Neural cell (in vitro differentiated cells): ENCODE data around the gene ACVR1C.

Experiments
- CTCF ChIP-seq: fragments of 450-650 bp; IDR thresholded peaks from 2 replicates; pipeline ENCODE4 v1.5.1; 2014; ENCODE audit warnings: antibody characterized with exemption, mild to moderate bottlenecking, moderate library complexity; ENCODE audit not compliant: poor library complexity, severe bottlenecking
- EP300 ChIP-seq: fragments of 450-650 bp; conservative IDR thresholded peaks from 2 replicates; pipeline ENCODE4 v1.6.1; 2014; ENCODE audit warnings: antibody characterized with exemption, mild to moderate bottlenecking, moderate library complexity; ENCODE audit not compliant: poor library complexity, severe bottlenecking
- EZH2 ChIP-seq: fragments of 200-600, 300-800 bp; shearing (Covaris generic), sonication (generic); IDR thresholded peaks from 2 replicates; pipeline ENCODE4 v1.6.1; 2014; ENCODE audit warnings: antibody characterized with exemption, low read length, borderline replicate concordance, mild to moderate bottlenecking; ENCODE audit not compliant: insufficient read depth, poor library complexity, severe bottlenecking
- MXI1 ChIP-seq: fragments of 450-650 bp; conservative IDR thresholded peaks from 2 replicates; pipeline ENCODE4 v1.6.1; 2014; ENCODE audit warnings: antibody characterized with exemption, mild to moderate bottlenecking; ENCODE audit not compliant: poor library complexity, severe bottlenecking
- POLR2AphosphoS5 ChIP-seq: IDR thresholded peaks from 2 replicates; pipeline ENCODE4 v1.6.1; 2012
- RAD21 ChIP-seq: fragments of 450-650 bp; conservative IDR thresholded peaks from 2 replicates; pipeline ENCODE4 v1.6.1; 2014; ENCODE audit warnings: antibody characterized with exemption, mild to moderate bottlenecking, moderate library complexity
- SMC3 ChIP-seq: fragments of 450-650 bp; conservative IDR thresholded peaks from 2 replicates; pipeline ENCODE4 v1.6.1; 2014; ENCODE audit warnings: antibody characterized with exemption, mild to moderate bottlenecking, moderate library complexity; ENCODE audit not compliant: poor library complexity
- TAF1 ChIP-seq: IDR thresholded peaks from 2 replicates; pipeline ENCODE4 v1.6.1; 2012; ENCODE audit warnings: low read depth

DNA sequence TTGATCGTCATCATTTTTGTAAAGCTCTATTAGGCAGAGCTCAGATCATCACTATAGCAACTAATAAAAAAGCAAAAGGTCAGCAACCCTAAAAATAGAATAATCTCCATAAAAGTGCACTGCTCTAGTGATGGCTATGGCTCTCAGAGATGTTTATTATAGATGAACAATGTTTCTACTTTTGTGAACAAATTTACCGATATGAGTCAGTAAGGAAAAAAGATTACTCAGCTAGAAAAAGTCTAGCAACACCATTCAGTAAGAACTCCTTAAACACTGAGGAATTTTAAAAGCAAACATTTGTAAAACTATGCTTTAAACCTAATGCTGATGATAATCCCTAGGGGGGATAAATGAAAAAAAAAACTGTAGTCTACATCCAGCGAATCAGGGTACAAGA, 69.6 kb downstream of the ACVR1C start:
- TF ChIP-seq EP300 (no peak), CTCF (no peak), MXI1 (no peak), EZH2 (no peak), POLR2AphosphoS5 (no peak), SMC3 (no peak), TAF1 (no peak), RAD21 (no peak)
